ENCODE data around the gene GNB4. TPM values are rescaled to one million over a fixed set of nuclear protein-coding genes. Genes with fewer than 3 reads are reported as not detected.
A peak's percentile ranks its signal among the peaks of the same experiment; 100 is the strongest.

The GNB4 gene
- total RNA-seq, 4 donors from 2014 or later: 74.2 to 158 (median 82.1) TPM

GRCh38 chr3:179452872-179453271 is 1.6 kb upstream of the GNB4 start:
- ATAC-seq: no peak
- peak overlapping the region; percentile 80 to 98 (median 96) for H3K27ac ChIP-seq
- no peak overlapping the region for H3K4me3 ChIP-seq
- H3K27me3 ChIP-seq: no peaks in the 10 kb centered on the region
- 80 to 81% methylated on average over 6 to 8 of the region's 8 CpGs for WGBS, 2 donors (ENCODE audit: low coverage in 1 of 2)
- no peaks in the 10 kb centered on the region for H3K9me3 ChIP-seq
- TF ChIP-seq POLR2AphosphoS5 (IDR thresholded peaks at IDR 0.05): no peak
- TF ChIP-seq POLR2A (IDR thresholded peaks at IDR 0.05): no peak
- TF ChIP-seq CTCF (IDR thresholded peaks at IDR 0.05): no peak
- no peak for TF ChIP-seq EP300 (IDR thresholded peaks at IDR 0.05)
- H3K36me3 ChIP-seq: no peaks in the 10 kb centered on the region
- H3K4me1 ChIP-seq: peaks cover 19 to 34% (median 23%) of the 10 kb centered on the region in 3 donors

GRCh38 chr3:179452176-179452564 is 900 bp upstream of the GNB4 start:
- H3K9me3 ChIP-seq: no peaks in the 10 kb centered on the region
- peak overlapping the region; percentile 80 to 98 (median 96) for H3K27ac ChIP-seq
- ATAC-seq: no peak
- no peaks in the 10 kb centered on the region for H3K36me3 ChIP-seq
- H3K4me1 ChIP-seq: peaks cover 24 to 41% (median 30%) of the 10 kb centered on the region in 3 donors
- TF ChIP-seq CTCF (IDR thresholded peaks at IDR 0.05): no peak
- TF ChIP-seq POLR2AphosphoS5 (IDR thresholded peaks at IDR 0.05): no peak
- TF ChIP-seq EP300 (IDR thresholded peaks at IDR 0.05): no peak
- TF ChIP-seq POLR2A (IDR thresholded peaks at IDR 0.05): no peak
- H3K4me3 ChIP-seq: peak overlapping the region; percentile 63 to 79
- WGBS, 2 donors (ENCODE audit: low coverage in 1 of 2): 10 to 28% methylated on average over 6 of the region's 6 CpGs
- no peaks in the 10 kb centered on the region for H3K27me3 ChIP-seq

- Histone ChIP-seq H3K9me3 (no peaks in the 10 kb centered on the region), H3K27ac (peak overlapping the region; percentile 80 to 98 (median 96)), H3K4me3 (peak overlapping the region; percentile 63 to 79), H3K27me3 (no peaks in the 10 kb centered on the region), H3K4me1 (peaks cover 27 to 54% (median 30%) of the 10 kb centered on the region in 3 donors), H3K36me3 (no peaks in the 10 kb centered on the region)
- 0% methylated on average over 3 to 5 of the region's 43 CpGs for WGBS, 2 donors (ENCODE audit: low coverage in 1 of 2)
- TF ChIP-seq POLR2AphosphoS5 (IDR thresholded peaks at IDR 0.05) (peak; percentile 45), CTCF (IDR thresholded peaks at IDR 0.05) (peak in 1 of 4 experiments; percentile 13), POLR2A (IDR thresholded peaks at IDR 0.05) (no peak), EP300 (IDR thresholded peaks at IDR 0.05) (no peak)
- ATAC-seq: peak; percentile 83
These were observed 387 bp downstream of the GNB4 start for GRCh38 chr3:179450901-179451264.

GRCh38 chr3:179450261-179450701 is 989 bp downstream of the GNB4 start:
- TF ChIP-seq POLR2A (IDR thresholded peaks at IDR 0.05) (no peak), CTCF (IDR thresholded peaks at IDR 0.05) (no peak), EP300 (IDR thresholded peaks at IDR 0.05) (no peak), POLR2AphosphoS5 (IDR thresholded peaks at IDR 0.05) (no peak)
- no peaks in the 10 kb centered on the region for H3K9me3 ChIP-seq
- 2 to 4% methylated on average over 11 to 12 of the region's 12 CpGs for WGBS, 2 donors (ENCODE audit: low coverage in 1 of 2)
- H3K36me3 ChIP-seq: no peaks in the 10 kb centered on the region
- H3K27ac ChIP-seq: peak overlapping the region; percentile 80 to 98 (median 96)
- no peak for ATAC-seq
- peaks cover 27 to 59% (median 30%) of the 10 kb centered on the region in 3 donors for H3K4me1 ChIP-seq
- peak overlapping the region; percentile 63 to 79 for H3K4me3 ChIP-seq
- H3K27me3 ChIP-seq: no peaks in the 10 kb centered on the region

GRCh38 chr3:179449636-179450035 is 1.6 kb downstream of the GNB4 start:
- Histone ChIP-seq H3K4me3 (peak overlapping the region; percentile 63 to 79), H3K27ac (peak overlapping the region; percentile 80 to 98 (median 96))
- WGBS, 2 donors (ENCODE audit: low coverage in 1 of 2): 7% methylated on average over 2 of the region's 2 CpGs

More at GRCh38 chr3:179449636-179450035, 1.6 kb downstream of the GNB4 start:
- no peak for ATAC-seq
- no peaks in the 10 kb centered on the region for H3K36me3 ChIP-seq
- H3K27me3 ChIP-seq: no peaks in the 10 kb centered on the region
- peaks cover 27 to 60% (median 30%) of the 10 kb centered on the region in 3 donors for H3K4me1 ChIP-seq
- TF ChIP-seq CTCF (IDR thresholded peaks at IDR 0.05): peak in 1 of 4 experiments; percentile 10
- TF ChIP-seq POLR2AphosphoS5 (IDR thresholded peaks at IDR 0.05): peak; percentile 49
- TF ChIP-seq EP300 (IDR thresholded peaks at IDR 0.05): no peak
- H3K9me3 ChIP-seq: no peaks in the 10 kb centered on the region

All from gastroesophageal sphincter (tissue), 4 donors.